OCI-LY7 (cell line): ENCODE data around the gene RNF223. TPM values are rescaled to one million over a fixed set of nuclear protein-coding genes. Genes with fewer than 3 reads are reported as not detected.
A peak's percentile ranks its signal among the peaks of the same experiment; 100 is the strongest.

Experiments
- BruUV-seq: library from RNA; stranded (reverse); fragments of 400-500 nt; replicated peaks from 2 replicates; lab custom pipeline; 2021; lab: Mats Ljungman, UMichigan
- CTCF ChIA-PET: fragments of 300-600 bp; sonication (Branson Sonifier 250); formaldehyde crosslinking; loops from one replicate; lab custom pipeline; 2022; ENCODE audit warnings: antibody characterized with exemption; ENCODE audit not compliant: unreplicated experiment; lab: Charles Lee
- POLR2A ChIA-PET: fragments of 300-600 bp; sonication (Branson Sonifier 250); formaldehyde crosslinking; loops from one replicate; lab custom pipeline; 2022; ENCODE audit warnings: antibody characterized with exemption; lab: Charles Lee
- DNase-seq: peaks from one replicate; pipeline ENCODE4 v3.0.0-alpha.2; 2015; ENCODE audit warnings: low spot score
- H2AFZ ChIP-seq: fragments of 200-600 bp; sonication (generic), shearing (Covaris generic); 2 replicates; pipeline ENCODE4 v1.6.1; 2014; ENCODE audit warnings: mild to moderate bottlenecking, antibody characterized with exemption, low read length, moderate library complexity
- H3K27ac ChIP-seq: fragments of 200-600 bp; sonication (generic); 2 replicates; pipeline ENCODE4 v1.5.1; 2014; ENCODE audit warnings: mixed run types, low read depth, mild to moderate bottlenecking, moderate library complexity, low read length, inconsistent platforms; ENCODE audit not compliant: poor library complexity, severe bottlenecking
- H3K36me3 ChIP-seq: fragments of 200-600 bp; sonication (generic); 2 replicates; pipeline ENCODE4 v1.6.1; 2014; ENCODE audit warnings: mild to moderate bottlenecking, antibody characterized with exemption, low read length, moderate library complexity, mixed read lengths; ENCODE audit not compliant: insufficient read depth
- H3K4me1 ChIP-seq: fragments of 200-600 bp; sonication (generic); 2 replicates; pipeline ENCODE4 v1.5.1; 2014; ENCODE audit warnings: mild to moderate bottlenecking, low read length; ENCODE audit not compliant: insufficient read depth, poor library complexity, severe bottlenecking
- H3K4me2 ChIP-seq: fragments of 200-600 bp; sonication (generic); 2 replicates; pipeline ENCODE4 v1.6.1; 2014; ENCODE audit warnings: mild to moderate bottlenecking, low read length
- H3K4me3 ChIP-seq: fragments of 200-600 bp; sonication (generic); 2 replicates; pipeline ENCODE4 v1.5.1; 2014; ENCODE audit warnings: mild to moderate bottlenecking, low read depth, low read length; ENCODE audit not compliant: poor library complexity, severe bottlenecking
- H3K79me2 ChIP-seq: fragments of 200-600 bp; sonication (generic); 2 replicates; pipeline ENCODE4 v1.6.1; 2016; ENCODE audit warnings: low read depth, mild to moderate bottlenecking, low read length, moderate library complexity, mixed read lengths; ENCODE audit not compliant: insufficient read depth
- H3K9me2 ChIP-seq: fragments of 200-600 bp; sonication (generic); 2 replicates; pipeline ENCODE4 v1.6.1; 2016; ENCODE audit warnings: mild to moderate bottlenecking, low read length, mixed read lengths; ENCODE audit not compliant: insufficient read depth
- H3K9me3 ChIP-seq: fragments of 200-600 bp; sonication (generic); 2 replicates; pipeline ENCODE4 v1.6.1; 2014; ENCODE audit warnings: mild to moderate bottlenecking, mixed run types, low read length, mixed read lengths
- H4K20me1 ChIP-seq: fragments of 200-600 bp; sonication (generic); 2 replicates; pipeline ENCODE4 v1.6.1; 2014; ENCODE audit warnings: mild to moderate bottlenecking, antibody characterized with exemption, low read length, moderate library complexity, mixed read lengths; ENCODE audit not compliant: insufficient read depth
- CTCF ChIP-seq: fragments of 200-600 bp; sonication (generic); conservative IDR thresholded peaks from 2 replicates; pipeline ENCODE4 v1.5.1; 2014; ENCODE audit warnings: mild to moderate bottlenecking, antibody characterized with exemption, low read length, moderate library complexity, mixed read lengths
- EZH2phosphoT487 ChIP-seq: fragments of 200-600 bp; sonication (generic); IDR thresholded peaks from 2 replicates; pipeline ENCODE4 v1.6.1; 2018; ENCODE audit warnings: low read depth, borderline replicate concordance, mild to moderate bottlenecking, mixed run types, antibody characterized with exemption, low read length, moderate library complexity, mixed read lengths
- intact Hi-C: fragments of 100-400 bp; cut with micrococcal nuclease; formaldehyde crosslinking; loops from one replicate; pipeline ENCODE4 v1.10.0; 2022; ENCODE audit not compliant: unreplicated experiment
- total RNA-seq, 2 experiments: library from RNA; depleted of rRNA in 1 of 2; stranded (reverse); fragments of >200 nt in 1 of 2; shearing (Covaris generic) in 1 of 2; gene quantifications; 2 replicates each; pipeline ENCODE4 v1.2.3, GENCODE V29; 2014 to 2022

RNF223 gene
- total RNA-seq, 2 experiments from 2014 or later: not detected

GRCh38 chr1:1122078-1122811 lies 48.1 kb upstream of the RNF223 start:
- POLR2A ChIA-PET: no interaction called here
- intact Hi-C loops: loop anchor here (1.0 to 2.0 kb wide), 3 partner anchors 91 to 171 kb away; no protein-coding TSS in a partner anchor
- BruUV-seq: no TSS peak

GRCh38 chr1:1121611-1122077 lies 47.5 kb upstream of the RNF223 start:
- Histone ChIP-seq H3K36me3 (no peaks in the 10 kb centered on the region), H3K27ac (no peak overlapping the region), H4K20me1 (no peaks in the 10 kb centered on the region), H2AFZ (no peak overlapping the region), H3K4me3 (no peak overlapping the region), H3K79me2 (no peaks in the 10 kb centered on the region), H3K9me2 (no peaks in the 10 kb centered on the region), H3K4me1 (no peaks in the 10 kb centered on the region), H3K9me3 (no peaks in the 10 kb centered on the region), H3K4me2 (no peak overlapping the region)
- CTCF ChIA-PET: no interaction called here
- intact Hi-C loops: loop anchor here (1.0 to 2.0 kb wide), 3 partner anchors 91 to 171 kb away; no protein-coding TSS in a partner anchor
- BruUV-seq: no TSS peak
- POLR2A ChIA-PET: interaction anchor here (0.6 kb wide), 1 partner anchor 150 kb away, joined by 3 read pairs; no protein-coding TSS in a partner anchor
- TF ChIP-seq CTCF (no peak), EZH2phosphoT487 (no peak)
- no peak for DNase-seq

More at GRCh38 chr1:1122078-1122811, 48.1 kb upstream of the RNF223 start:
- Histone ChIP-seq H4K20me1 (no peaks in the 10 kb centered on the region), H3K9me3 (no peaks in the 10 kb centered on the region), H3K27ac (no peak overlapping the region), H3K4me3 (peak overlapping the region; percentile 15), H3K4me1 (no peaks in the 10 kb centered on the region), H3K9me2 (no peaks in the 10 kb centered on the region), H3K79me2 (no peaks in the 10 kb centered on the region), H3K4me2 (peak overlapping the region; percentile 53), H2AFZ (peak overlapping the region; percentile 55; the same call in 1 of the 2 replicates), H3K36me3 (no peaks in the 10 kb centered on the region)
- peak; percentile 83 for TF ChIP-seq CTCF
- no peak for TF ChIP-seq EZH2phosphoT487
- peak; percentile 81 for DNase-seq
- CTCF ChIA-PET: interaction anchor here (0.7 kb wide), 1 partner anchor 151 kb away, joined by 11 read pairs; the partner anchor contains the start of gene UBE2J2
